ENCODE data around the gene UBR3. TPM values are rescaled to one million over a fixed set of nuclear protein-coding genes. Genes with fewer than 3 reads are reported as not detected.

The UBR3 gene
- total RNA-seq, 2 donors from 2014 or later = 20.4 to 24.8 TPM

- Mint-ChIP-seq H3K36me3 (ENCODE audit: low read depth) (peaks cover 11% of the 10 kb centered on the region), H3K27me3 (ENCODE audit: insufficient read depth) (peaks cover 4% of the 10 kb centered on the region), H3K27ac (peak overlapping the region; percentile 80), H3K4me1 (peaks cover 13% of the 10 kb centered on the region), H3K9me3 (no peaks in the 10 kb centered on the region), H3K4me3 (peak overlapping the region; percentile 85)
- peak; percentile 66 for DNase-seq
- Histone ChIP-seq H3K4me3 (ENCODE audit: low read length) (peak overlapping the region; percentile 91), H3K9me3 (ENCODE audit: control insufficient read depth, low read length) (no peaks in the 10 kb centered on the region), H3K27me3 (ENCODE audit: control insufficient read depth, insufficient read depth, low read length, poor library complexity, severe bottlenecking) (no peaks in the 10 kb centered on the region), H3K4me1 (ENCODE audit: control insufficient read depth, insufficient read depth, low read length) (no peaks in the 10 kb centered on the region), H3K9ac (ENCODE audit: extremely low read depth, low read length, poor library complexity, severe bottlenecking) (peak overlapping the region; percentile 48), H3K27ac (ENCODE audit: low read depth, low read length) (peak overlapping the region; percentile 80), H3K36me3 (ENCODE audit: control insufficient read depth, insufficient read depth, low read length) (peaks cover 6% of the 10 kb centered on the region)
- no peak for TF ChIP-seq CTCF (conservative IDR thresholded peaks at IDR 0.05)
- 5 to 12% methylated on average over 7 to 13 of the region's 13 CpGs for WGBS, 2 experiments (ENCODE audit: insufficient coverage in 1 of 2, insufficient read length in 1 of 2)
These were observed 1.0 kb downstream of the UBR3 start for GRCh38 chr2:169828141-169828811.

- Histone ChIP-seq H3K4me3 (ENCODE audit: low read length) (no peak overlapping the region), H3K36me3 (ENCODE audit: control insufficient read depth, insufficient read depth, low read length) (peaks cover 6% of the 10 kb centered on the region), H3K27ac (ENCODE audit: low read depth, low read length) (no peak overlapping the region), H3K9me3 (ENCODE audit: control insufficient read depth, low read length) (peaks cover 7% of the 10 kb centered on the region), H3K9ac (ENCODE audit: extremely low read depth, low read length, poor library complexity, severe bottlenecking) (no peak overlapping the region), H3K4me1 (ENCODE audit: control insufficient read depth, insufficient read depth, low read length) (no peaks in the 10 kb centered on the region), H3K27me3 (ENCODE audit: control insufficient read depth, insufficient read depth, low read length, poor library complexity, severe bottlenecking) (no peaks in the 10 kb centered on the region)
- H3K4me1 Mint-ChIP-seq = peaks cover 3% of the 10 kb centered on the region
- DNase-seq = no peak
- H3K27ac Mint-ChIP-seq = no peak overlapping the region
- no peaks in the 10 kb centered on the region for H3K27me3 Mint-ChIP-seq (ENCODE audit: insufficient read depth)
- H3K36me3 Mint-ChIP-seq (ENCODE audit: low read depth) = peaks cover 14% of the 10 kb centered on the region
- TF ChIP-seq CTCF (conservative IDR thresholded peaks at IDR 0.05) = no peak
- no peak overlapping the region for H3K4me3 Mint-ChIP-seq
- no peaks in the 10 kb centered on the region for H3K9me3 Mint-ChIP-seq
- WGBS, 2 experiments (ENCODE audit: insufficient coverage in 1 of 2, insufficient read length in 1 of 2) = 100% methylated on average over 1 of the region's 1 CpG; no CpG with 5 or more reads in 1 of the 2 experiments
These were observed 7.1 kb downstream of the UBR3 start for GRCh38 chr2:169834401-169834800.

GRCh38 chr2:169838743-169839489 lies 11.7 kb downstream of the UBR3 start:
- Histone ChIP-seq H3K9ac (ENCODE audit: extremely low read depth, low read length, poor library complexity, severe bottlenecking) (no peak overlapping the region), H3K27ac (ENCODE audit: low read depth, low read length) (no peak overlapping the region), H3K27me3 (ENCODE audit: control insufficient read depth, insufficient read depth, low read length, poor library complexity, severe bottlenecking) (no peaks in the 10 kb centered on the region), H3K9me3 (ENCODE audit: control insufficient read depth, low read length) (peaks cover 11% of the 10 kb centered on the region), H3K4me1 (ENCODE audit: control insufficient read depth, insufficient read depth, low read length) (no peaks in the 10 kb centered on the region), H3K36me3 (ENCODE audit: control insufficient read depth, insufficient read depth, low read length) (peaks cover 11% of the 10 kb centered on the region), H3K4me3 (ENCODE audit: low read length) (no peak overlapping the region)
- 96% methylated on average over 2 of the region's 2 CpGs; no CpG with 5 or more reads in 1 of the 2 experiments for WGBS, 2 experiments (ENCODE audit: insufficient coverage in 1 of 2, insufficient read length in 1 of 2)
- no peak for TF ChIP-seq CTCF (conservative IDR thresholded peaks at IDR 0.05)
- Mint-ChIP-seq H3K4me3 (no peak overlapping the region), H3K36me3 (ENCODE audit: low read depth) (peaks cover 21% of the 10 kb centered on the region), H3K27ac (no peak overlapping the region), H3K27me3 (ENCODE audit: insufficient read depth) (no peaks in the 10 kb centered on the region), H3K4me1 (no peaks in the 10 kb centered on the region), H3K9me3 (peaks cover 2% of the 10 kb centered on the region)
- DNase-seq = no peak

Data from endodermal cell (in vitro differentiated cells).